HCT116 (cell line): ENCODE data around the gene CDKN2B-AS1. TPM values are rescaled to one million over a fixed set of nuclear protein-coding genes. Genes with fewer than 3 reads are reported as not detected.

Experiments
- ATAC-seq: fragments of 200-7000 bp; cut with Tn5 transposase; 2 replicates; pipeline ENCODE4 v1.9.1; 2020; ENCODE audit warnings: mild to moderate bottlenecking, moderate library complexity
- BruUV-seq: library from RNA; stranded (reverse); fragments of 400-500 nt; replicated peaks from 2 replicates; lab custom pipeline; 2021; lab: Mats Ljungman, UMichigan
- CTCF ChIA-PET: fragments of 300-600 bp; sonication (Branson Sonifier 250); formaldehyde crosslinking; loops from one replicate; lab custom pipeline; 2021; ENCODE audit warnings: antibody characterized with exemption; lab: Charles Lee
- POLR2A ChIA-PET: fragments of 300-600, 350-600 bp; sonication (Branson Sonifier 250); formaldehyde crosslinking; loops from one replicate; lab custom pipeline; 2021; ENCODE audit warnings: antibody characterized with exemption; lab: Charles Lee
- RAD21 ChIA-PET, 2 experiments: fragments of 300-600 bp; sonication (Branson Sonifier 250); formaldehyde crosslinking; loops; one replicate each; lab custom pipeline; 2023; ENCODE audit warnings: low total read pairs in 2 of 2; ENCODE audit not compliant: uncharacterized antibody in 2 of 2, unreplicated experiment in 2 of 2, low non-redundant PET in 1 of 2; lab: Charles Lee
- DNase-seq: peaks from one replicate; pipeline ENCODE4 v3.0.0-alpha.2; 2010; ENCODE audit warnings: low read depth, low spot score
- H2AFZ ChIP-seq: fragments of 200-600 bp; shearing (Covaris generic), sonication (generic); 2 replicates; pipeline ENCODE4 v1.6.1; 2017; ENCODE audit warnings: low read depth, mixed run types, mixed read lengths, antibody characterized with exemption, low read length; ENCODE audit not compliant: poor library complexity, severe bottlenecking
- H3K27ac ChIP-seq: 2 replicates; pipeline ENCODE4 v1.5.1; 2012; ENCODE audit warnings: low read depth, low read length
- H3K27me3 ChIP-seq: fragments of 200-600 bp; sonication (generic); 2 replicates; pipeline ENCODE4 v1.6.1; 2016; ENCODE audit warnings: mixed run types, low read length, mixed read lengths; ENCODE audit not compliant: insufficient read depth
- H3K36me3 ChIP-seq, 2 experiments: fragments of 200-500 bp in 1 of 2; fragments of 200-600 bp in 1 of 2; sonication (Bioruptor generic) in 1 of 2; sonication (generic) in 1 of 2; 2 replicates each; pipeline versions ENCODE4 v1.5.1 to v1.6.1; 2014 to 2016; ENCODE audit warnings: low read length in 2 of 2, inconsistent platforms in 1 of 2, mixed read lengths in 1 of 2, mixed run types in 1 of 2; ENCODE audit not compliant: insufficient read depth in 2 of 2, control insufficient read depth in 1 of 2
- H3K4me1 ChIP-seq, 2 experiments: fragments of 200-600 bp in 1 of 2; sonication (generic) in 1 of 2; 2 replicates each; pipeline versions ENCODE4 v1.5.1 to v1.6.1; 2012 to 2017; ENCODE audit warnings: low read length in 2 of 2, inconsistent platforms in 1 of 2, mild to moderate bottlenecking in 1 of 2, mixed read lengths in 1 of 2, mixed run types in 1 of 2, moderate library complexity in 1 of 2; ENCODE audit not compliant: insufficient read depth in 2 of 2, control insufficient read depth in 1 of 2
- H3K4me2 ChIP-seq: fragments of 200-600 bp; sonication (generic); 2 replicates; pipeline ENCODE4 v1.6.1; 2017; ENCODE audit warnings: mixed run types, low read length, mixed read lengths
- H3K4me3 ChIP-seq, 2 experiments: fragments of 200-600 bp in 1 of 2; sonication (generic) in 1 of 2; replicated peaks in 1 of 2; 2 replicates each; pipeline ENCODE4 v1.5.1; 2011 to 2016; ENCODE audit warnings: low read length in 2 of 2, control low read depth in 1 of 2, low read depth in 1 of 2, mild to moderate bottlenecking in 1 of 2, mixed read lengths in 1 of 2, mixed run types in 1 of 2
- H3K79me2 ChIP-seq: fragments of 200-600 bp; sonication (generic); 2 replicates; pipeline ENCODE4 v1.6.1; 2017; ENCODE audit warnings: mild to moderate bottlenecking, mixed run types, low read length, moderate library complexity, mixed read lengths; ENCODE audit not compliant: insufficient read depth
- H3K9ac ChIP-seq: fragments of 200-600 bp; sonication (generic); 2 replicates; pipeline ENCODE4 v1.6.1; 2016; ENCODE audit warnings: low read length, mixed read lengths
- H3K9me2 ChIP-seq: fragments of 200-600 bp; sonication (generic), shearing (Covaris generic); 2 replicates; pipeline ENCODE4 v1.6.1; 2017; ENCODE audit warnings: mixed run types, mild to moderate bottlenecking, moderate library complexity; ENCODE audit not compliant: insufficient read depth
- H3K9me3 ChIP-seq, 2 experiments: fragments of 200-500 bp in 1 of 2; fragments of 200-600 bp in 1 of 2; sonication (Bioruptor generic) in 1 of 2; sonication (generic) in 1 of 2; 2 replicates each; pipeline ENCODE4 v1.6.1; 2014 to 2017; ENCODE audit warnings: low read length in 2 of 2, mixed read lengths in 2 of 2, inconsistent platforms in 1 of 2, low read depth in 1 of 2, mild to moderate bottlenecking in 1 of 2, mixed run types in 1 of 2, moderate library complexity in 1 of 2; ENCODE audit not compliant: control insufficient read depth in 1 of 2, insufficient read depth in 1 of 2
- H4K20me1 ChIP-seq: fragments of 200-600 bp; sonication (generic), shearing (Covaris generic); 2 replicates; pipeline ENCODE4 v1.6.1; 2017; ENCODE audit warnings: mixed run types, mild to moderate bottlenecking, moderate library complexity; ENCODE audit not compliant: insufficient read depth
- CEBPB ChIP-seq: IDR thresholded peaks from 2 replicates; pipeline ENCODE4 v1.6.1; 2012; ENCODE audit warnings: low read depth
- intact Hi-C: fragments of 100-400 bp; cut with micrococcal nuclease; formaldehyde crosslinking; loops from 2 replicates; pipeline ENCODE4 v1.10.0; 2022
- total RNA-seq: library from RNA; stranded (reverse); gene quantifications from one replicate; pipeline ENCODE4 v1.2.1, GENCODE V29; 2021; ENCODE audit not compliant: unreplicated experiment
- TF ChIP-seq, protein P1 (sequence below), 3 experiments: fragments of 200-600 bp in 1 of 3; sonication (generic) in 1 of 3; IDR thresholded peaks in 2 of 3; conservative IDR thresholded peaks in 1 of 3; 2 replicates each; pipeline ENCODE4 v1.5.1; 2012 to 2017; ENCODE audit warnings: low read depth in 2 of 3, low read length in 2 of 3, antibody characterized with exemption in 1 of 3, borderline replicate concordance in 1 of 3, control low read depth in 1 of 3, mild to moderate bottlenecking in 1 of 3, mixed read lengths in 1 of 3, mixed run types in 1 of 3, moderate library complexity in 1 of 3; ENCODE audit not compliant: insufficient read depth in 1 of 3

CDKN2B-AS1 gene
- total RNA-seq, 1 experiment from 2014 or later, result 1.7 TPM

- H3K79me2 ChIP-seq, result no peaks in the 10 kb centered on the region
- no peaks in the 10 kb centered on the region for H3K9me2 ChIP-seq
- DNase-seq (no peak), ATAC-seq (no peak)
- no peak overlapping the region for H3K27ac ChIP-seq
- H3K9me3 ChIP-seq, result no peaks in the 10 kb centered on the region
- CTCF ChIA-PET, result interaction anchor here (1.0 to 3.4 kb wide), 7 partner anchors 9 to 224 kb away, joined by 3 to 17 read pairs (median 4); partner anchors contain the start of genes CDKN2A, CDKN2B and CDKN2B-AS1
- no peak overlapping the region for H3K9ac ChIP-seq
- H3K4me3 ChIP-seq, result no peak overlapping the region
- H2AFZ ChIP-seq, result no peak overlapping the region
- TF ChIP-seq, protein P1, sequence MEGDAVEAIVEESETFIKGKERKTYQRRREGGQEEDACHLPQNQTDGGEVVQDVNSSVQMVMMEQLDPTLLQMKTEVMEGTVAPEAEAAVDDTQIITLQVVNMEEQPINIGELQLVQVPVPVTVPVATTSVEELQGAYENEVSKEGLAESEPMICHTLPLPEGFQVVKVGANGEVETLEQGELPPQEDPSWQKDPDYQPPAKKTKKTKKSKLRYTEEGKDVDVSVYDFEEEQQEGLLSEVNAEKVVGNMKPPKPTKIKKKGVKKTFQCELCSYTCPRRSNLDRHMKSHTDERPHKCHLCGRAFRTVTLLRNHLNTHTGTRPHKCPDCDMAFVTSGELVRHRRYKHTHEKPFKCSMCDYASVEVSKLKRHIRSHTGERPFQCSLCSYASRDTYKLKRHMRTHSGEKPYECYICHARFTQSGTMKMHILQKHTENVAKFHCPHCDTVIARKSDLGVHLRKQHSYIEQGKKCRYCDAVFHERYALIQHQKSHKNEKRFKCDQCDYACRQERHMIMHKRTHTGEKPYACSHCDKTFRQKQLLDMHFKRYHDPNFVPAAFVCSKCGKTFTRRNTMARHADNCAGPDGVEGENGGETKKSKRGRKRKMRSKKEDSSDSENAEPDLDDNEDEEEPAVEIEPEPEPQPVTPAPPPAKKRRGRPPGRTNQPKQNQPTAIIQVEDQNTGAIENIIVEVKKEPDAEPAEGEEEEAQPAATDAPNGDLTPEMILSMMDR (IDR thresholded peaks at IDR 0.05 in 2 of 3, conservative IDR thresholded peaks at IDR 0.05 in 1 of 3; ENCODE audit: borderline replicate concordance in 1 of 3, insufficient read depth in 1 of 3, low read depth in 2 of 3, low read length in 2 of 3), result no peak
- 0 out of 2 replicates have a peak, but pooled peaks have one; percentile 32 for TF ChIP-seq CEBPB
- no TSS peak for BruUV-seq
- POLR2A ChIA-PET, result interaction anchor here (1.2 to 1.6 kb wide), 2 partner anchors 11 to 28 kb away, joined by 3 to 9 read pairs; partner anchors contain the start of gene CDKN2B
- intact Hi-C loops, result loop anchor here (1.0 kb wide), 1 partner anchor 224 kb away; no protein-coding TSS in a partner anchor
- peaks cover 8 to 12% of the 10 kb centered on the region in 2 experiments for H3K4me1 ChIP-seq
- H3K27me3 ChIP-seq, result no peaks in the 10 kb centered on the region
- RAD21 ChIA-PET, result no interaction called here
- H4K20me1 ChIP-seq, result no peaks in the 10 kb centered on the region
- H3K36me3 ChIP-seq, result no peaks in the 10 kb centered on the region
- no peak overlapping the region for H3K4me2 ChIP-seq
Observed at GRCh38 chr9:22036866-22037626, 42.5 kb downstream of the CDKN2B-AS1 start.
